Activated CD4-positive, alpha-beta T cell treated with anti-CD3 and anti-CD28 coated beads for 36 hours (primary cell): Measurements from ENCODE around the gene VPS18. TPM values are rescaled to one million over a fixed set of nuclear protein-coding genes. Genes with fewer than 3 reads are reported as not detected.

Experiments
- ATAC-seq: fragments of 200-7000 bp; cut with Tn5 transposase; one replicate; pipeline ENCODE4 v1.10.0; 2021; ENCODE audit warnings: mild to moderate bottlenecking, moderate library complexity
- CTCF ChIA-PET: fragments of 350-600 bp; sonication (Branson Sonifier 250); formaldehyde crosslinking; loops from one replicate; lab custom pipeline; 2021; ENCODE audit warnings: antibody characterized with exemption; lab: Charles Lee
- POLR2A ChIA-PET: fragments of 350-600 bp; sonication (Branson Sonifier 250); formaldehyde crosslinking; loops from one replicate; lab custom pipeline; 2021; ENCODE audit warnings: antibody characterized with exemption, inconsistent platforms; lab: Charles Lee
- DNase-seq: peaks from one replicate; pipeline ENCODE4 v3.0.0-alpha.2; 2020
- H3K27ac Mint-ChIP-seq: one replicate; pipeline ENCODE4 v1.8.0; 2021; ENCODE audit warnings: mixed read lengths
- H3K27me3 Mint-ChIP-seq: one replicate; pipeline ENCODE4 v1.8.0; 2021; ENCODE audit warnings: mixed read lengths
- H3K36me3 Mint-ChIP-seq: one replicate; pipeline ENCODE4 v1.8.0; 2021; ENCODE audit warnings: low read depth, mixed read lengths
- H3K4me1 Mint-ChIP-seq: one replicate; pipeline ENCODE4 v1.8.0; 2021; ENCODE audit warnings: mixed read lengths
- H3K4me3 Mint-ChIP-seq: one replicate; pipeline ENCODE4 v1.8.0; 2021; ENCODE audit warnings: mild to moderate bottlenecking, moderate library complexity, mixed read lengths
- H3K9me3 Mint-ChIP-seq: one replicate; pipeline ENCODE4 v1.8.0; 2021; ENCODE audit warnings: low read depth, mixed read lengths
- intact Hi-C, 2 experiments: fragments of 100-400 bp; cut with DNase I in 1 of 2; cut with micrococcal nuclease in 1 of 2; formaldehyde crosslinking; loops; one replicate each; pipeline versions ENCODE4 v1.14.2 to v1.15.1; 2022 to 2024; cut with DNase I, micrococcal nuclease
- total RNA-seq, 2 experiments: library from RNA; stranded (reverse); gene quantifications; one replicate each; pipeline ENCODE4 v1.2.3, GENCODE V29; 2021

VPS18 gene
- total RNA-seq, 2 experiments from 2014 or later: 6.2 TPM

DNA sequence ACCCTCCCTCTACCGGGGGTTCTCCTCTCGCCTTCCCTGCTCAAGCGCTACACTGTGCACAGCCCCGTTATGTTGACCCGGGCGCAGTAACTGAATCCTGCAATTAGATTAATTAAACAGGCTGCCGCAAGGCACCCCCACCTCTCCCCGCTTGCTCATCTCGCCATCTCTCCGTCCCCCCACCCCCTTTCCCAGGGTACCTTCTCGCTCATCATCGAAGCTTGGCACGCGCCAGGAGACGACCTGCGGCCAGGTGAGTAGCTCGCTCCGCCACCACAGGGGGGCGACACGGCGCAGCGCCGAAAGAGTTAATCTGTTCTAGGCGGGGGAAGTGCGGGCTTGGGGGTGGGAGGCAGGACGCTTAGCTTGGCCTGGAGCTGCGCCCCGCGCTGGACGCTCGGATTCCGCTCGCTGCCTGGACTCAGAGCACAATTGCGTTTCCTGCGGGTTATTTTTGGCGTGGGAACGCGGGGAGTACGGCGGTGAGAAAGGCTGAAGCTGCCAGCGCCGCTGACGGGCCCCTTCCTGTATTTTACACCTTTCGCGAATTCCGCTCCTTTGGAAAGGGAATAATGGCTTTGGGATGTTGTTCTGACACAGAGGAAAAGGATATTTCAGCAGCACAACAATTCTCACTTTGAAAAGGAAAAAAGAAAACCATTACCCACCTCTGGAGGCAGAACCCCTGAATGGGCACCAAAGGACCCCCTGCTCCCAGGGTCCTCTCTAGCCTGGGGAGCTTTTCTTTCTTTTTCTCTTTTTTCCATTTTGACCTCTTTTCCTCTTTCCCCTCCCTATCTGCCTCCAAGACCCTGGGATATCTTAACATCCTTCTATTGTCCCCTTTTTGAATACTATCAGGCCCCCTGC, 36.4 kb downstream of the VPS18 start:
- POLR2A ChIA-PET: interaction anchor here (0.9 to 1.0 kb wide), 2 partner anchors 9 to 12 kb away, joined by 3 read pairs; no protein-coding TSS in a partner anchor
- intact Hi-C loops: loop anchor here in 1 of 2 experiments (10.0 kb wide), 1 partner anchor 94 kb away; no protein-coding TSS in a partner anchor
- peaks cover 32% of the 10 kb centered on the region for H3K4me1 Mint-ChIP-seq
- ATAC-seq: peak; percentile 50
- peak overlapping the region; percentile 20 for H3K4me3 Mint-ChIP-seq
- H3K27me3 Mint-ChIP-seq: peaks cover 48% of the 10 kb centered on the region
- H3K36me3 Mint-ChIP-seq: no peaks in the 10 kb centered on the region
- no peak overlapping the region for H3K27ac Mint-ChIP-seq
- H3K9me3 Mint-ChIP-seq: no peaks in the 10 kb centered on the region
- peak; percentile 81 for DNase-seq
- CTCF ChIA-PET: interaction anchor here (0.6 to 10.5 kb wide), 14 partner anchors 10 to 254 kb away, joined by 3 to 98 read pairs (median 6); partner anchors contain the start of gene CHAC1

GRCh38 chr15:40931300-40932142, 37.3 kb downstream of the VPS18 start:
- ATAC-seq (no peak), DNase-seq (no peak)
- no peak overlapping the region for H3K4me3 Mint-ChIP-seq
- no peak overlapping the region for H3K27ac Mint-ChIP-seq
- H3K4me1 Mint-ChIP-seq: peaks cover 29% of the 10 kb centered on the region
- intact Hi-C loops: loop anchor here in 1 of 2 experiments (10.0 kb wide), 1 partner anchor 93 kb away; no protein-coding TSS in a partner anchor
- H3K27me3 Mint-ChIP-seq: peaks cover 45% of the 10 kb centered on the region
- H3K36me3 Mint-ChIP-seq: no peaks in the 10 kb centered on the region
- ChIA-PET CTCF (interaction anchor here (0.9 to 10.5 kb wide), 9 partner anchors 10 to 253 kb away, joined by 3 to 98 read pairs (median 7); partner anchors contain the start of gene CHAC1), POLR2A (interaction anchor here (0.6 kb wide), 1 partner anchor 38 kb away, joined by 3 read pairs; no protein-coding TSS in a partner anchor)
- H3K9me3 Mint-ChIP-seq: no peaks in the 10 kb centered on the region

DNA sequence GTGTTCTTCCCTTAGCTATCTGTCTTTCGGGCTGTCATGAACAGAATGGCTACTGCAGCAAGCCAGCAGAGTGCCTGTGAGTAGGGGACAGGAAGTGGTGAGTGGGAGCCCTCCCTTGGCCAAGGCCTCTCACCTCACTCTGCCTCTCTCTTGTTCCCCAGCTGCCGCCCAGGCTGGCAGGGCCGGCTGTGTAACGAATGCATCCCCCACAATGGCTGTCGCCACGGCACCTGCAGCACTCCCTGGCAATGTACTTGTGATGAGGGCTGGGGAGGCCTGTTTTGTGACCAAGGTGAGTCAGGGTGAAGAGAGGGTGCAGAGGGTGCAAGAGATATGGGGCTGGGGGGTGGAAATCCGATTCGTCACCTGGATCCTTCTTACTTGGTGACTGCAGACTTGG, 37.9 kb downstream of the VPS18 start:
- ChIA-PET CTCF (interaction anchor here (0.6 to 10.5 kb wide), 5 partner anchors 9 to 252 kb away, joined by 3 to 98 read pairs (median 5); partner anchors contain the start of gene CHAC1), POLR2A (no interaction called here)
- no peaks in the 10 kb centered on the region for H3K9me3 Mint-ChIP-seq
- H3K27ac Mint-ChIP-seq: no peak overlapping the region
- no peak for ATAC-seq
- peaks cover 40% of the 10 kb centered on the region for H3K27me3 Mint-ChIP-seq
- H3K4me1 Mint-ChIP-seq: peaks cover 24% of the 10 kb centered on the region
- DNase-seq: no peak
- no peak overlapping the region for H3K4me3 Mint-ChIP-seq
- intact Hi-C loops: loop anchor here in 1 of 2 experiments (10.0 kb wide), 1 partner anchor 93 kb away; no protein-coding TSS in a partner anchor
- H3K36me3 Mint-ChIP-seq: no peaks in the 10 kb centered on the region

GRCh38 chr15:40932649-40933516, 38.6 kb downstream of the VPS18 start:
- H3K27ac Mint-ChIP-seq: no peak overlapping the region
- ChIA-PET POLR2A (no interaction called here), CTCF (interaction anchor here (0.6 to 10.5 kb wide), 4 partner anchors 9 to 251 kb away, joined by 3 to 98 read pairs (median 34); no protein-coding TSS in a partner anchor)
- intact Hi-C loops: loop anchor here in 1 of 2 experiments (10.0 kb wide), 1 partner anchor 92 kb away; no protein-coding TSS in a partner anchor
- peaks cover 22% of the 10 kb centered on the region for H3K4me1 Mint-ChIP-seq
- peaks cover 38% of the 10 kb centered on the region for H3K27me3 Mint-ChIP-seq
- ATAC-seq (no peak), DNase-seq (no peak)
- H3K9me3 Mint-ChIP-seq: no peaks in the 10 kb centered on the region
- no peaks in the 10 kb centered on the region for H3K36me3 Mint-ChIP-seq
- no peak overlapping the region for H3K4me3 Mint-ChIP-seq

DNA sequence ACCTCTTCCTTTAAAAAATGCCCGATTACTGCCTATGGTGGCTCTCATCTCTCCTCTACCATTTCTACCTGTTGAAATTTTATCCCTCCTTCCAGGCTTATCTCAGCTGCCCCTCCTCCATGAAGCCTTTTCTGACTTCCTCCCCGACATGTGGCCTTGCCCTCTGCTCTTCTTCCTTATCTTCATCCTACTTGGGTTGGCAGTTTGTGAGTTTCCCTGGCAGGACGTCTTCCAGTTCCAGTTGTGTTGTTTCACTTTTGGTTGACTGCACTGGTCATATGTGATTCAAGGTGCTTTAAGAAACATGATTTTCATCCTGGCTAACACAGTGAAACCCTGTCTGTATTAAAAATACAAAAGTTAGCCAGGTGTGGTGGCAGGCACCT, 39.3 kb downstream of the VPS18 start:
- CTCF ChIA-PET: interaction anchor here (10.5 kb wide), 1 partner anchor 27 kb away, joined by 98 read pairs; no protein-coding TSS in a partner anchor
- Mint-ChIP-seq H3K4me1 (peaks cover 22% of the 10 kb centered on the region), H3K36me3 (no peaks in the 10 kb centered on the region), H3K4me3 (no peak overlapping the region), H3K9me3 (no peaks in the 10 kb centered on the region), H3K27ac (no peak overlapping the region), H3K27me3 (peaks cover 38% of the 10 kb centered on the region)
- ATAC-seq (no peak), DNase-seq (no peak)
- intact Hi-C loops: loop anchor here in 1 of 2 experiments (10.0 kb wide), 1 partner anchor 91 kb away; no protein-coding TSS in a partner anchor
- POLR2A ChIA-PET: no interaction called here

GRCh38 chr15:40934457-40934856, 40.2 kb downstream of the VPS18 start:
- Mint-ChIP-seq H3K27ac (no peak overlapping the region), H3K9me3 (no peaks in the 10 kb centered on the region), H3K4me3 (no peak overlapping the region), H3K4me1 (peaks cover 14% of the 10 kb centered on the region), H3K36me3 (no peaks in the 10 kb centered on the region), H3K27me3 (peaks cover 30% of the 10 kb centered on the region)
- ATAC-seq (no peak), DNase-seq (no peak)
- ChIA-PET POLR2A (no interaction called here), CTCF (interaction anchor here (0.6 to 0.9 kb wide), 2 partner anchors 11 to 18 kb away, joined by 3 to 6 read pairs; partner anchors contain the start of gene CHAC1)
- intact Hi-C loops: loop anchor here in 1 of 2 experiments (10.0 kb wide), 1 partner anchor 90 kb away; no protein-coding TSS in a partner anchor

DNA sequence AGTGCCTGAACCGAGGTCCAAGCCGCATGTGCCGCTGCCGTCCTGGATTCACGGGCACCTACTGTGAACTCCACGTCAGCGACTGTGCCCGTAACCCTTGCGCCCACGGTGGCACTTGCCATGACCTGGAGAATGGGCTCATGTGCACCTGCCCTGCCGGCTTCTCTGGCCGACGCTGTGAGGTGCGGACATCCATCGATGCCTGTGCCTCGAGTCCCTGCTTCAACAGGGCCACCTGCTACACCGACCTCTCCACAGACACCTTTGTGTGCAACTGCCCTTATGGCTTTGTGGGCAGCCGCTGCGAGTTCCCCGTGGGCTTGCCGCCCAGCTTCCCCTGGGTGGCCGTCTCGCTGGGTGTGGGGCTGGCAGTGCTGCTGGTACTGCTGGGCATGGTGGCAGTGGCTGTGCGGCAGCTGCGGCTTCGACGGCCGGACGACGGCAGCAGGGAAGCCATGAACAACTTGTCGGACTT, 42.0 kb downstream of the VPS18 start:
- intact Hi-C loops: loop anchor here in 1 of 2 experiments (10.0 kb wide), 1 partner anchor 89 kb away; no protein-coding TSS in a partner anchor
- H3K36me3 Mint-ChIP-seq: no peaks in the 10 kb centered on the region
- CTCF ChIA-PET: interaction anchor here (0.6 to 0.8 kb wide), 5 partner anchors 16 to 154 kb away, joined by 3 to 4 read pairs (median 4); partner anchors contain the start of gene CHAC1
- H3K9me3 Mint-ChIP-seq: no peaks in the 10 kb centered on the region
- ATAC-seq (no peak), DNase-seq (no peak)
- peaks cover 12% of the 10 kb centered on the region for H3K4me1 Mint-ChIP-seq
- H3K4me3 Mint-ChIP-seq: no peak overlapping the region
- peaks cover 16% of the 10 kb centered on the region for H3K27me3 Mint-ChIP-seq
- POLR2A ChIA-PET: no interaction called here
- H3K27ac Mint-ChIP-seq: no peak overlapping the region

DNA sequence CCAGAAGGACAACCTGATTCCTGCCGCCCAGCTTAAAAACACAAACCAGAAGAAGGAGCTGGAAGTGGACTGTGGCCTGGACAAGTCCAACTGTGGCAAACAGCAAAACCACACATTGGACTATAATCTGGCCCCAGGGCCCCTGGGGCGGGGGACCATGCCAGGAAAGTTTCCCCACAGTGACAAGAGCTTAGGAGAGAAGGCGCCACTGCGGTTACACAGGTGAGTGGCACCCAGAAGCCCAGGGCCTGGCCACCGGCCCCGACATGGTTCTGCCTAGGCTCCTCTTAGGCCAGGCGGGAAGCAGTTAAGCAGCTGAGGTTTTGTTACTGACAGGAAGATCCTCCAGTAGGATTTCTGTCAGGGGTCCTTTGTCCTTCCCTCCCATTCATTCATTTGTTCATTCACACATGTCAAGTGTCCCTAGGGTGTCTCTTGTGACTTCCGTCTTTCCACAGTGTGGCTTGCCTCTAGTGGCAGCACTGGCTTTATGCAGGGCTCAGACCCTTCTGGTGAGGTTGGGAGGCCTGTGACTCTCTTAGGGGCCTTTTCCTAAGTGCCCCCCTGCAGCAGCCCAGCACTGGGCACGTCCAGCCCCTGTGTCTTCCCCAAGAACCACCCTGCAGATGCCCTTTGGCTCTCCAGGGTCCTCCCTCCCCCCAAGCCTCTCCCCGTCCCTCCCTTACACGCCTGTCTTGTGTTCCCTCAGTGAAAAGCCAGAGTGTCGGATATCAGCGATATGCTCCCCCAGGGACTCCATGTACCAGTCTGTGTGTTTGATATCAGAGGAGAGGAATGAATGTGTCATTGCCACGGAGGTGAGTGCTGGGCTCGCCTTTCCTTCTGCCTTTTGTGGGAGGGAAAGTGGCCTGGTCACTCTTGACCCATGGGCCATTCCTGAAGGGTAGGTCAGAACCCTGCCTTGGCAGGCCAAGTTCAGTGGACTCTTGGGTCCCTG, 42.7 kb downstream of the VPS18 start:
- no peak for ATAC-seq

More for the DNA sequence above, 42.7 kb downstream of the VPS18 start:
- DNase-seq: no peak
- Mint-ChIP-seq H3K36me3 (no peaks in the 10 kb centered on the region), H3K4me1 (peaks cover 14% of the 10 kb centered on the region), H3K9me3 (no peaks in the 10 kb centered on the region), H3K27me3 (peaks cover 9% of the 10 kb centered on the region), H3K4me3 (no peak overlapping the region), H3K27ac (no peak overlapping the region)
- ChIA-PET CTCF (interaction anchor here (0.7 to 0.8 kb wide), 4 partner anchors 15 to 45 kb away, joined by 3 to 4 read pairs (median 4); partner anchors contain the start of gene CHAC1), POLR2A (interaction anchor here (0.6 kb wide), 1 partner anchor 115 kb away, joined by 4 read pairs; no protein-coding TSS in a partner anchor)
- intact Hi-C loops: loop anchor here in 1 of 2 experiments (10.0 kb wide), 1 partner anchor 88 kb away; no protein-coding TSS in a partner anchor
